Stimulated activated CD8-positive, alpha-beta memory T cell treated with anti-CD3 and anti-CD28 coated beads, Interleukin-15, amount 100 ng/mL, for 4 hours (primary cell): ENCODE results near the gene RABGGTA.
"Not testable (repeated sequence)": the region's sequence is repeated elsewhere in the genome, so short reads cannot be mapped to it uniquely, and the experiment has no call there.

Experiments
- DNase-seq, 2 donors: peaks; one replicate each; pipeline ENCODE4 v3.0.0-alpha.2; 2020; ENCODE audit warnings: low read depth in 2 of 2

The RABGGTA gene

GRCh38 chr14:24241829-24242443, 29.5 kb downstream of the RABGGTA start:
- DNase-seq = peak; percentile 84 to 86

GRCh38 chr14:24240110-24240918, 31.1 kb downstream of the RABGGTA start:
- no peak for DNase-seq

- no peak for DNase-seq
Observed at GRCh38 chr14:24238527-24239037, 32.8 kb downstream of the RABGGTA start.

GRCh38 chr14:24238123-24238522, 33.3 kb downstream of the RABGGTA start:
- DNase-seq = no peak

- DNase-seq = no peak
Observed at GRCh38 chr14:24237463-24237955, 33.9 kb downstream of the RABGGTA start.

GRCh38 chr14:24236689-24237462, 34.5 kb downstream of the RABGGTA start:
- no peak for DNase-seq

- DNase-seq = no peak
Observed at GRCh38 chr14:24235804-24236688, 35.4 kb downstream of the RABGGTA start.

GRCh38 chr14:24234095-24235005, 37.0 kb downstream of the RABGGTA start:
- no peak for DNase-seq

- DNase-seq = no peak
Observed at GRCh38 chr14:24233538-24233866, 37.9 kb downstream of the RABGGTA start.

GRCh38 chr14:24232645-24233537, 38.5 kb downstream of the RABGGTA start, which contains the start of gene GMPR2:
Gene GMPR2 (plus strand): TSS chr14:24232929. CDS start chr14:24233254, 325 bp downstream.
- DNase-seq = no peak

- DNase-seq = peak; percentile 70 to 84
Observed at GRCh38 chr14:24232121-24232644, 39.2 kb downstream of the RABGGTA start, which contains the start of gene NEDD8. Gene NEDD8 (minus strand): TSS chr14:24232367. CDS start chr14:24232267, 100 bp downstream.

- no peak for DNase-seq
Observed at GRCh38 chr14:24231263-24232120, 39.9 kb downstream of the RABGGTA start.

GRCh38 chr14:24228902-24229301, 42.5 kb downstream of the RABGGTA start:
- no peak for DNase-seq

GRCh38 chr14:24226473-24226872, 44.9 kb downstream of the RABGGTA start:
- no peak for DNase-seq

GRCh38 chr14:24224618-24225071, 46.8 kb downstream of the RABGGTA start:
- DNase-seq = no peak

- not testable (repeated sequence) for DNase-seq
Observed at GRCh38 chr14:24222987-24223386, 48.4 kb downstream of the RABGGTA start.

- DNase-seq = no peak
Observed at GRCh38 chr14:24219521-24219920, 51.9 kb downstream of the RABGGTA start.

- DNase-seq = no peak
Observed at GRCh38 chr14:24219080-24219479, 52.3 kb downstream of the RABGGTA start.
